Uterus (tissue), 4 donors: ENCODE results near the gene SORCS3. TPM values are rescaled to one million over a fixed set of nuclear protein-coding genes. Genes with fewer than 3 reads are reported as not detected.
A peak's percentile ranks its signal among the peaks of the same experiment; 100 is the strongest.

Source experiments
- DNase-seq, 2 donors: peaks; one replicate each; pipeline ENCODE4 v3.0.0-alpha.2; 2019 to 2020
- H3K27ac ChIP-seq, 2 donors: fragments of 200-600 bp; sonication (generic); 1 replicate in 1 of 2; 2 replicates in 1 of 2; pipeline ENCODE4 v1.5.1; 2016 to 2018
- H3K27me3 ChIP-seq, 2 donors: fragments of 200-600 bp; sonication (generic); one replicate each; pipeline ENCODE4 v1.5.1; 2018 to 2019; ENCODE audit warnings: control low read depth in 1 of 2
- H3K36me3 ChIP-seq, 2 donors: fragments of 200-600 bp; sonication (generic); one replicate each; pipeline ENCODE4 v1.5.1; 2019; ENCODE audit warnings: control low read depth in 1 of 2
- H3K4me1 ChIP-seq, 2 donors: fragments of 200-600 bp; sonication (generic); one replicate each; pipeline ENCODE4 v1.5.1; 2018 to 2019; ENCODE audit warnings: control low read depth in 1 of 2
- H3K4me3 ChIP-seq, 2 donors: fragments of 200-600 bp; sonication (generic); 1 replicate in 1 of 2; 2 replicates in 1 of 2; pipeline ENCODE4 v1.5.1; 2018 to 2019; ENCODE audit warnings: mild to moderate bottlenecking in 1 of 2
- H3K9me3 ChIP-seq, 2 donors: fragments of 200-600 bp; sonication (generic); one replicate each; pipeline ENCODE4 v1.5.1; 2019; ENCODE audit warnings: control low read depth in 1 of 2
- POLR2A ChIP-seq, 2 donors: fragments of 450-650 bp; IDR thresholded peaks; one replicate each; pipeline ENCODE4 v1.6.1; 2016; ENCODE audit warnings: antibody characterized with exemption in 2 of 2, mild to moderate bottlenecking in 1 of 2, moderate library complexity in 1 of 2
- intact Hi-C: fragments of 100-400 bp; cut with DNase I; formaldehyde crosslinking; loops from one replicate; pipeline ENCODE4 v1.15.1; 2023; ENCODE audit warnings: low total_unique reads
- total RNA-seq, 4 donors: library from RNA; depleted of rRNA in 3 of 4; stranded (reverse); fragments of >200 nt in 3 of 4; gene quantifications; one replicate each; pipeline versions ENCODE4 v1.1.0 to v1.2.4, GENCODE V29; 2014 to 2023
- TF ChIP-seq, protein P1 (sequence below), 4 experiments: fragments of 200-600 bp in 2 of 4; fragments of 450-650 bp in 2 of 4; sonication (generic) in 2 of 4; IDR thresholded peaks; one replicate each; pipeline ENCODE4 v1.5.1; 2016 to 2019; ENCODE audit warnings: antibody characterized with exemption in 4 of 4, mild to moderate bottlenecking in 2 of 4, moderate library complexity in 1 of 4
- donor health status: DM: yes; HTN: yes; CAD: no.

Gene SORCS3
- total RNA-seq: 1 to 10 TPM in 1 of 4 donors, under 1 TPM in 1, not detected in 2; 0.77 to 2.4 TPM

DNA sequence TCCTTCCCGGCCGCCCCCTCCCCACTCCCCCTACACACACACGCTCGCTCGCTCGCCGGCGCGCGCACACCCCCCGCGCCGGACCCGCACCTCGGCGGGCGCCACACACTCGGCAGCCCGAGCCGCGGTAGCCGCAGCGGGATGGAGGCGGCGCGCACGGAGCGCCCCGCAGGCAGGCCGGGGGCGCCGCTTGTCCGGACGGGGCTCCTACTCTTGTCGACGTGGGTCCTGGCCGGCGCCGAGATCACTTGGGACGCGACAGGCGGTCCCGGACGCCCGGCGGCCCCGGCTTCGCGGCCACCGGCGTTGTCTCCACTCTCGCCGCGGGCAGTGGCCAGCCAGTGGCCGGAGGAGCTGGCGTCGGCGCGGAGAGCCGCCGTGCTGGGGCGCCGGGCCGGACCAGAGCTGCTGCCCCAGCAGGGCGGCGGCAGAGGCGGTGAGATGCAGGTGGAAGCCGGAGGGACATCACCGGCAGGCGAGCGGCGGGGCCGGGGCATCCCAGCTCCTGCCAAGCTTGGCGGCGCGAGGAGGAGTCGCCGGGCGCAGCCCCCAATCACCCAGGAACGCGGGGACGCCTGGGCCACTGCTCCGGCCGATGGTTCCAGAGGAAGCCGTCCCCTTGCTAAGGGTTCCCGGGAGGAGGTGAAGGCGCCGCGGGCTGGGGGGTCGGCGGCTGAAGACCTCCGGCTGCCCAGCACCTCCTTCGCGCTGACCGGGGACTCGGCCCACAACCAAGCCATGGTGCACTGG lies at the start of gene SORCS3:
TSS of gene SORCS3 (plus strand) at position 104 of the 750 bp plus-strand sequence.
- Histone ChIP-seq H3K27me3 (peaks cover 0 to 4% of the 10 kb centered on the region in 2 donors), H3K9me3 (no peaks in the 10 kb centered on the region), H3K4me1 (peaks cover 0 to 12% of the 10 kb centered on the region in 2 donors), H3K27ac (no peak within 1 kb of the TSS), H3K36me3 (no peaks in the 10 kb centered on the region), H3K4me3 (peak within 1 kb of the TSS in 1 of 2 donors; percentile 9)
- DNase-seq: no peak
- TF ChIP-seq, protein P1, sequence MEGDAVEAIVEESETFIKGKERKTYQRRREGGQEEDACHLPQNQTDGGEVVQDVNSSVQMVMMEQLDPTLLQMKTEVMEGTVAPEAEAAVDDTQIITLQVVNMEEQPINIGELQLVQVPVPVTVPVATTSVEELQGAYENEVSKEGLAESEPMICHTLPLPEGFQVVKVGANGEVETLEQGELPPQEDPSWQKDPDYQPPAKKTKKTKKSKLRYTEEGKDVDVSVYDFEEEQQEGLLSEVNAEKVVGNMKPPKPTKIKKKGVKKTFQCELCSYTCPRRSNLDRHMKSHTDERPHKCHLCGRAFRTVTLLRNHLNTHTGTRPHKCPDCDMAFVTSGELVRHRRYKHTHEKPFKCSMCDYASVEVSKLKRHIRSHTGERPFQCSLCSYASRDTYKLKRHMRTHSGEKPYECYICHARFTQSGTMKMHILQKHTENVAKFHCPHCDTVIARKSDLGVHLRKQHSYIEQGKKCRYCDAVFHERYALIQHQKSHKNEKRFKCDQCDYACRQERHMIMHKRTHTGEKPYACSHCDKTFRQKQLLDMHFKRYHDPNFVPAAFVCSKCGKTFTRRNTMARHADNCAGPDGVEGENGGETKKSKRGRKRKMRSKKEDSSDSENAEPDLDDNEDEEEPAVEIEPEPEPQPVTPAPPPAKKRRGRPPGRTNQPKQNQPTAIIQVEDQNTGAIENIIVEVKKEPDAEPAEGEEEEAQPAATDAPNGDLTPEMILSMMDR (IDR thresholded peaks at IDR 0.05): no peak
- no peak for TF ChIP-seq POLR2A (IDR thresholded peaks at IDR 0.05)
- intact Hi-C loops: no loop called here

DNA sequence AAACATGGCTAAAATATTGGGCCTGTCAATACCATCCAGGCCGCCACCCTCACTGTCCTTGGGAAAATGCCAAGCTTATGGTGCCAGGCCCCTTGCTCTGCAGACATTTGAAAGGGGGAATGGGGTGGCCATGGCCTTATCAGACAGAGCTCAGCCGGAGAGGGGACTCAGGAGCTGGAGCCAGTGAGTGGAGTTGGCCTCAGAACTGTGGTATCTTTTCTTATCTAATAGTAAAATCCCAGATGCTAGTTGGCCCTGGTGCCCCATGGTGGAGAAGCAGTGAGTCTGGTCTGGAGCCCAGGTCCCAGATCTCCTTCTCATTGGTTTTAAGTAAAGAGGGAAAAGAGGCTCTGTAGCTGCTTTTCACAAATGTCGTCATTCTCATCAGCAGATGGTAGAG lies 49.6 kb upstream of the SORCS3 start:
- intact Hi-C loops: no loop called here
- no peaks in the 10 kb centered on the region for H3K9me3 ChIP-seq
- TF ChIP-seq, protein P1 (IDR thresholded peaks at IDR 0.05): no peak
- no peak for TF ChIP-seq POLR2A (IDR thresholded peaks at IDR 0.05)
- no peaks in the 10 kb centered on the region for H3K27me3 ChIP-seq
- no peak overlapping the region for H3K4me3 ChIP-seq
- no peaks in the 10 kb centered on the region for H3K4me1 ChIP-seq
- no peaks in the 10 kb centered on the region for H3K36me3 ChIP-seq
- no peak overlapping the region for H3K27ac ChIP-seq
- no peak for DNase-seq

DNA sequence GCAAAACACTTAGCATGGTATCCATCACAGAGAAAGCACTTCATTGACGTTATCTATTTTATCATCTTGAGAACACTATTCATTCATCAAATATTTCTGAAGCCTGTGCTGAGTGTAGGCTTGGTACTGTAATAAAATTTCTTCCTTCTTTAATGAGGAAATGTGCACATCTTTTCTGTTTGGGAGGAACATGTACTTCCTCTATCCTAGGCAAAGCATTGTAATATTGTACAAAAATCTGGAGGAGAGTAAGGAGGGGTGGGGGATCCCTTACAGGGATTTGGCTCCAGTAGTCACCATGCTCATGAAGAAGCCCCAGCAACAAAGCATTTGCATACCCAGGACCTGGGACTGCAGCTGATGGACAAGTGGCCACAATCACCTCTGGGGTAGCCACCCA lies 39.9 kb upstream of the SORCS3 start:
- H3K4me3 ChIP-seq: no peak overlapping the region
- no peaks in the 10 kb centered on the region for H3K27me3 ChIP-seq
- intact Hi-C loops: no loop called here
- H3K36me3 ChIP-seq: no peaks in the 10 kb centered on the region
- H3K27ac ChIP-seq: no peak overlapping the region
- TF ChIP-seq POLR2A (IDR thresholded peaks at IDR 0.05): no peak
- TF ChIP-seq, protein P1 (IDR thresholded peaks at IDR 0.05): no peak
- no peaks in the 10 kb centered on the region for H3K4me1 ChIP-seq
- no peaks in the 10 kb centered on the region for H3K9me3 ChIP-seq
- no peak for DNase-seq

DNA sequence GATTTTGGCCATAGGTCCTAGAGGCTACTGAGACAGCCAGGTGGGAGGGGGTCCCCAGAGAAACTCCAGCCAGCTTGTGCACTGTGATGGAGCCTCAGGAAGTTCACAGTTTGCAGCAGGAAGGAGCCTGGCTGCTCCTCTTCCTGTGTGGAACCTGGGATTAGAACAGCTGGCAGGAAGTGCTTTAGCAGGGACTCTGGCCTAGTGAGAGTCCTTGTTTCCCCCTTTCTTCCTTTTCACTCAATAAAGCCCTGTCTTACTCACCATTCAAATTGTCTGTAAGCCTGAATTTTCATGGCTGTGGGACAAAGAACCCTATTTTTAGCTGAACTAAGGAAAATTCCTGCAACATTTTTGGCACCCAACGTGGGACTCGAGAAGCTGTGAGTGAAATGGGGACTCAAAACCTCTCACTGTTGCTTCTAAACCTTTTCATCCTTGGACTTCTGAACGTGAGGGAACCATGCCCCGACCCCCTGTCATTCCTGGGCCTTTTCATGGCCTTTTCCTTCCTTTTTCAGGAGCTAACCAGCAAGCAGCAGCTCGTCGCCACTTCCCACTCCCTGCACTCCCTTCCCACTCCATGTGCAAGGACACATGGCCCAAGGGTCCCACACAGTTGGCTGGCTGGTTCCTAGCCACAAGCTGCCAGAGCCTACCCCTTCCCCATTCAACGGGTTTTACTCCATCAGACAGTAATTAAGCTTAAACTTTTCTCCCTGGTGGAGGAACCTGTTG lies 32.8 kb upstream of the SORCS3 start:
- Histone ChIP-seq H3K27me3 (no peaks in the 10 kb centered on the region), H3K4me3 (no peak overlapping the region), H3K4me1 (no peaks in the 10 kb centered on the region), H3K36me3 (no peaks in the 10 kb centered on the region), H3K9me3 (no peaks in the 10 kb centered on the region), H3K27ac (no peak overlapping the region)
- TF ChIP-seq, protein P1 (IDR thresholded peaks at IDR 0.05): no peak
- no peak for TF ChIP-seq POLR2A (IDR thresholded peaks at IDR 0.05)
- intact Hi-C loops: no loop called here
- no peak for DNase-seq

DNA sequence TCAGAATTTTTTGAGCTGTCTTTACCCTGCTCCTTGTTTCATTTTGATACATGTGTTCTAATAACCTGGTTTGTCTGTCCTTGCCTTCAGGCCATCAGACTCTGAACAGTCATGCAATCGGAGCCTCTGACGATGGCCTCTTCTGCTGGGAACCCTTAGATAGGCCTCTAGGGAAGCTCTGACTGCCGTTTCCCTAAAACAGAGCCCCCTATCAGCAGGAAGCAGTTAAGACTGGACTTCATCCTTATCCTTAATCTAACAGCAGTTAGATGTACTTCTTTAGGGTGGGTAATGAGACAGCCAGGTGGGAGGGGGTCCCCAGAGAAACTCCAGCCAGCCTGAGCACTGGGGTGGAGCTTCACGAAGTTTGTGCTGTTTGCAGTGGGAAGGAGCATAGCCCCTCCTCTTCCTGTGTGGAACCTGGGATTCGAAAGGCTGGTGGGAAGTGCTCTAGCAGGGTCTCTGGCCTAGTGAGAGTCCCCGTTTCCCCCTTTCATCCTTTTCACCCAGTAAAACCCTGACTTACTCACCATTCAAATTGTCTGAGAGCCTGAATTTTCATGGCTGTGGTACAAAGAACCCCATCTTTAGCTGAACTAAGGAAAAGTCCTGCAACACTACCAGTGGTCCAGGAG lies 28.4 kb upstream of the SORCS3 start:
- Histone ChIP-seq H3K4me1 (no peaks in the 10 kb centered on the region), H3K9me3 (no peaks in the 10 kb centered on the region), H3K27me3 (no peaks in the 10 kb centered on the region), H3K36me3 (no peaks in the 10 kb centered on the region), H3K4me3 (no peak overlapping the region), H3K27ac (no peak overlapping the region)
- intact Hi-C loops: no loop called here
- TF ChIP-seq POLR2A (IDR thresholded peaks at IDR 0.05): no peak
- TF ChIP-seq, protein P1 (IDR thresholded peaks at IDR 0.05): no peak
- no peak for DNase-seq
